ENCODE data around the gene ADCY3. TPM values are rescaled to one million over a fixed set of nuclear protein-coding genes. Genes with fewer than 3 reads are reported as not detected.
"Not testable (repeated sequence)": the region's sequence is repeated elsewhere in the genome, so short reads cannot be mapped to it uniquely, and the experiment has no call there.

Gene ADCY3
- total RNA-seq, 2 experiments from 2014 or later = 55.4 to 55.7 TPM

DNA sequence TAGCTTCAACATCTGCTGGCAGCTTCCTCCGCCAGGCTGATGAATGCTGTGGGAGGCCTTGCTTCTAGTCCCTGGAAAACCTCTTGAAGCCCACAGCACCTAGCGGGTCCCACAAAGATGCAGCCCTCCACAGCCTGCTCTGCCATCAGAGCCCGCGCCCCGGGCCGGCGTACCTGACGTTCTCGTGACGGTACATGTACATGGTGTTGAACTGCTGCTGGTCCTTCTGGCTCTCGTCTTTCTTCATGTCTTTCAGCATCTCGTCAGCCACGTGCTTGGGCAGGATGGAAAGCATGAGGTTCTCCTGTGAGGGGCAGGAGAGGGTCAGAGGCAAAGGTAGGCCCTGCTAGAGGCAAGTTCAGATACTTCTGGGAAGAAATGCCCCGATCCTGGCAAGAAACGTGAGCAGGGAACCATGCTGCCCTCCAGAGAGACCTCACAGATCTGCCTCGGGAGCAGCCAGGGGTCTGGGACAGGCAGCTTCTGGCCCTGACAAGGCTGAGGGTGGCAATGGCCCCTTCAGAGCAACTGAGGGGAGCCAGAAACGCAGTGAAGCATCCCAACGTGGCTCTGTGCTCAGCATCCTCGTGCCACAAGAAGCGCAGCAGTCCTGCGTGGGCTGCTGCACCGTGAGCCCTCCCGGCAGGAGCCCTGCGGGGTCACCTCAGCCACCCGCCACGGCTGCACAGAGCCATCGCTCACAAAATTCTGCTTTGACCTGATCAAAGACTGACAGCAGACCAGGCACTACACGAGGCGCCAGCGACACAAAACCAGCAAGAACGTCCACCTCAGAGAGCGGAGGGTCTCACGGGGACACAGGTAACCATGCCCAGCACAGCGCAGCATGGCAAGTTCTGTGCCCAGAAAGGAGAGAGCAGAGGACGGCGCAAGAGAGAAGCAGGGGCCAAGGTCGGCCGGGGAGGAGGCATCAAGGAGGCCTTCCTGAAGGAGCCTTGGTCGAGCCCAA is 77.7 kb downstream of the ADCY3 start:
- H3K36me3 Mint-ChIP-seq = peaks cover 8% of the 10 kb centered on the region
- H3K4me3 Mint-ChIP-seq = no peak overlapping the region
- no peaks in the 10 kb centered on the region for H3K27me3 Mint-ChIP-seq
- H3K4me1 Mint-ChIP-seq = no peaks in the 10 kb centered on the region
- DNase-seq = no peak
- H3K9me3 Mint-ChIP-seq = no peaks in the 10 kb centered on the region
- no peak overlapping the region for H3K27ac Mint-ChIP-seq

DNA sequence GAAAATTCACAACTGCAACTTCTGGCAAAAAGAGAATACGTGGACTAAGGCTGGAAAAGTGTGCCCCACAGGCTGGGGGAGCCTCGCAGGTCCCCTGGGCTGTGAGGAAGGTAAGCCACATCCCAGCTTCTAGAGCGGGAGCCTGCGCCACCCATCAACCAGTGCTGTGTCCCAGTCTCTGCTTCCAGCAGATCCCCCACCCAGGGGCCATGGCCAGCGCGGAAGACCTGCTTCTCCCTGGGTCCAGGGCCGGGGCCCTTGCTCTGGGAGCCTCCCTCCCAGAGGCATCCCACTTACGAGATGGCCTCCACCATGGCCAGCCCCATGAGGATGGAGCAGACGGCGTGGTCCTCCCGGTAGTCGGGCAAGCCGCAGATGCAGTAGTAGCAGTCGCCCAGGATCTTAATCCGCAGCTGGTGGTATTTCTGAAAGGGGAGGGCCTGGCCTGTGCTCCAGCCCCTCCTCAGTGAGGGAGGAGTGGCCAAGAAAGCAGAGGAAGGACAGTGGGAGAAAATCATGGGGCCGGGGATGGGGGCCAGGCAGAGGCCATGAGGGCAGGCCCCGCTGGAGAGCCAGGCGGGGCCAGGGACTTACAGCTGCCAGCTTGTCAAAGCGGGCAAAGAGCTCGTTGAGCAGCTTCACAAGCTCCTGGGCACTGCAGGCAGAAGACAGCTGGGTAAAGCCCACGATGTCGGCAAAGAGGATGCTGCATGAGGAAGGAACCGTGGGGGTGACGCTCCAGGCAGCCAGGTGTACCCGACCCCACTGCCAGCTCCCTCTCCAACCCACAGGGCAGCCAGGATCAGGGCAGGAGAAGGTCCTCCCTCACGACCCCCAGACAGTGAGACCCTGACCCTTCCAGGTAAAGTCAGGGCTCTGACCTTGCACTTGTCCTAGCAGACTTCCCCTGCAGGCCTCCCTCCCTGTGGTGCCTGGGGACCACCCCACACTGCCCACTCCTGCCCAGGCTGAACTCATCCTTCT is 78.8 kb downstream of the ADCY3 start:
- Mint-ChIP-seq H3K27me3 (no peaks in the 10 kb centered on the region), H3K27ac (no peak overlapping the region), H3K36me3 (peaks cover 5% of the 10 kb centered on the region), H3K4me3 (no peak overlapping the region), H3K9me3 (no peaks in the 10 kb centered on the region), H3K4me1 (no peaks in the 10 kb centered on the region)
- DNase-seq = no peak

DNA sequence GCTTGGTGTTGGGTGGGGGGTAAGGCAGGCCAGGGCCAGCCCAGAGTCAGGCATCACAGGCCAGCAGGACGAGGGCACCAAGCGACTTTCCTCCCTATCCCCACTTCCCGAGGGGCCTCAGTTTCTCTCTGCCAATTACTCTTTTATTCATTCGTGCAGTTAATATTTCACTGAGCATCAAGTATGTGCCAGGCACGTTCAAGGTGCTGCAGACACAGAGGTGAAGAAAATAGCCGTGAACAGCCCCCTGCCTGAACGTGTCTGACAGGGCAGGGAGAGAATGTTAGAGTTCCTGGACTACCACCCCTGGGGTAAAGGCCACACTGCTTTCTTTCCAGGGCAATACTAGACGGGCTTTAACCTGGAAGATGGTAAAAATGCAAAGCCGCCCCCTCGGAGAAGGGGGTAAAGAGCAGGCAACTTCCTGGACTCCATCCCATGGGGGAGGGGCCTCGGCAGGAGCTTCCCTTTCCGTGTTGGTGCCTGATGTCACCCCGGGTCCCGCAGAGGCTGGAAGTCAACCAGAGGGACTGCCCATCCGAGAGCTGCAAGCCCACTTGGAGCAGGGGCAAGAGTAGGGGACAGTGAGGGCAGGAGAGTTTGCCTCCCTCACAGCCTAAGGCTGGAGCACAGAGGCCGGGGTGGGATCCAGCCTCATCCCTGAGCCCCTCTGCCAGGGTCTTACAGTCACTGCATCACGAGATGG is 79.7 kb downstream of the ADCY3 start:
- no peak for DNase-seq
- Mint-ChIP-seq H3K27me3 (no peaks in the 10 kb centered on the region), H3K27ac (no peak overlapping the region)

DNA sequence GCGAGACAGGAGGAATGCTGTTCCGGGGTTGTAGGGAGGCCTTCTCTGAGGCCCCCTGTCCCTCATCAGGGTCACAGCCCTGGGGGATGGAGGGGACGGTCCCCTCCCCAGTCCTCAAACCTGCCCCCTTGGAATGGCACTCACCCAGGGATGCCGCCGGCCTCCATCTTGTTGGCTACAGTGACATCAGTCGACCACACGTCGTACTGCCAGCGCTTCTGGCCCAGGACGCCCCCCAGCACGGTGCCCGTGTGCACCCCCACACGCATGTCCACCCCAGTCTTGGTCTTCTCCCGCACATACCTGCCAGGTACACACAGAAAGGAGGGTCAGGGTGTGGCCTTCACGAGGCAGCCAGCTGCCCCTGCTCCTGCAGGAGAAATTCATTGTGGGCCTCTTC is 80.3 kb downstream of the ADCY3 start:
- Mint-ChIP-seq H3K9me3 (no peaks in the 10 kb centered on the region), H3K4me3 (no peak overlapping the region), H3K27ac (no peak overlapping the region), H3K4me1 (no peaks in the 10 kb centered on the region), H3K27me3 (no peaks in the 10 kb centered on the region), H3K36me3 (peaks cover 7% of the 10 kb centered on the region)
- DNase-seq = no peak

More for the DNA sequence above, 79.7 kb downstream of the ADCY3 start:
- Mint-ChIP-seq H3K4me3 (no peak overlapping the region), H3K4me1 (no peaks in the 10 kb centered on the region), H3K9me3 (no peaks in the 10 kb centered on the region), H3K36me3 (peaks cover 7% of the 10 kb centered on the region)

DNA sequence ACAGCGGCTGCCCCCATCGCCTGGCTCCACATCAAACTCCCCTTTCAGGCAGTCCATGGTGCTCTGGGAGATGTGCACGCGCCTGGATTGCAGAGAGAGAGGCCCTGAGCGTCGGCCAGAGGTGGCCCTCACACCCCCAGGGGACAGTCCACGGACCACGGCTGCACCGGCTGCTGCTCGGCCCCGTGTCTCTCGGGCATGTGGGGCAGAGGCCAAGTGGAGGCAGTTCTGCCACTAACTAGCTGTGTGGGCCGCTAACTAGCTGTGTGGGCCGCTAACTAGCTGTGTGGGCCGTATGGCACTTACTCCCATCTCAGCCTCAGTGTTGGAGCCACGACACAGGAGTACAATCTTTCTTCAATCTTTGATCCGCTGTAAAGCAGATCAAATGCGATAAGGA is 81.5 kb downstream of the ADCY3 start:
- no peak for DNase-seq
- H3K36me3 Mint-ChIP-seq = peaks cover 7% of the 10 kb centered on the region
- H3K9me3 Mint-ChIP-seq = no peaks in the 10 kb centered on the region
- no peak overlapping the region for H3K27ac Mint-ChIP-seq
- no peaks in the 10 kb centered on the region for H3K27me3 Mint-ChIP-seq
- H3K4me3 Mint-ChIP-seq = no peak overlapping the region
- no peaks in the 10 kb centered on the region for H3K4me1 Mint-ChIP-seq

DNA sequence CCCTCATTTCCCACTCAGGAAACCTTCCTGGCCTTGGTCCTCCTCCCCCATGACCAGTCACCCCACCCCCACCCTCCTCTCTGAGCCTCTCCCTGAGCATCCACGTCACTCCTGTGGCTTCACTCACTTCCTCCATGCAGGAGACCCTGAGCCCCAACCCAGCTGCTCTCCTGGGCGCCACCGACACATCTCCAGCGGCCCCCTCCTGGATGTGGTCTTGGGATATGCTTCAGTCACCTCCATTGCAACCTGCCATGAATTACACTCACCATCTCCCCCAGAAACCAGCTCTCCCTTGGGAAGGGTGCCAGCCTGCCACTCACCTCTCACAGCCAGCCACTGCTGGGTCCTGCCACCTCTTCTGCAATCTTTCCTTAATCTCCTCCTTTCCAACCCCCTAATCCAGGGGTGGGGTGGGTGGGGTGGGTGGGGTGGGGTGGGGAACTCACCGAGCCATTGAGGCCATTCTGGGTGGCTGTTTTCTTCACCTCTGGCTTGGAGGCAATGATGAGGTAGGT is 82.0 kb downstream of the ADCY3 start:
- H3K9me3 Mint-ChIP-seq = no peaks in the 10 kb centered on the region
- H3K27ac Mint-ChIP-seq = no peak overlapping the region
- H3K4me3 Mint-ChIP-seq = no peak overlapping the region
- no peaks in the 10 kb centered on the region for H3K27me3 Mint-ChIP-seq
- no peaks in the 10 kb centered on the region for H3K4me1 Mint-ChIP-seq
- H3K36me3 Mint-ChIP-seq = peaks cover 9% of the 10 kb centered on the region
- DNase-seq = no peak

DNA sequence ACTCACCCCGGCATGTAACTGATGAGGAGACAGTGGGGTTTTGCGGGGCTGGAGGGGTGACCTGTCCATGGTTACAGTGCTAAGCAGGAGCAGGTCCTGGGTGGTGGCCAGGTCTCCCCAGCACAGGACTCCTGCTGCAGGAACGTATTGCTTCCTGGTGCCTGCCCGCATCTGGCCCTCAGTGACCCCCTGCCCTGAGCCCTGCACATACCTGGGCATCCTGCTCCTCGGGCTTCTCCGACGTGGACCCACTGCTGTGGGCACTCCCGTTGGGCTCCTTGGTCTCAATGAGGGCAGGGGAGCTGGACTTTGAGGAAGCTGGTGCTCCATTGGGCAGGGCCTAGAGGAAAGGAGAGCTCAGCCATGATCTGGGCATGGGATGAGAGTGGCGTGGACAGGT is 83.3 kb downstream of the ADCY3 start:
- Mint-ChIP-seq H3K9me3 (no peaks in the 10 kb centered on the region), H3K27me3 (no peaks in the 10 kb centered on the region), H3K4me1 (no peaks in the 10 kb centered on the region), H3K27ac (no peak overlapping the region), H3K36me3 (peaks cover 9% of the 10 kb centered on the region), H3K4me3 (no peak overlapping the region)
- no peak for DNase-seq

DNA sequence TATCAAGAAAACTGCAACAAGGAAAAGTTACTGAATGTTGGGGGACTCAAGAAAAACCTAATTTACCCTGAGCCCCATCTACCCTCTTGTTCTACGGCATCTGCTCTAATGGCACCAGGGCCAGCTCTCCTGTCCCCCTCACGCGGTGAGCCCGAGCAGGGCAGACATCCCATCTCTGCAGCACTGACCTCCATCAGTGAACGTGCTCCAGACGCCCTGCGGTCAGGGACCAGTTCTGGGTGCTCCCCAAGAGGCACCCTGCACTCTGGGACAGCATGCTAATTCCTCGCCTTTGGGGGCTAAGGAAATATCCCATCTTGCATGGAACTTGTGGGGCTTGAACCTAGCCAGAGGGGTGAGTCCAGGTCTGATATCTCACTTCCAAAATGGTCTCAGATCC is 83.8 kb downstream of the ADCY3 start:
- no peak overlapping the region for H3K4me3 Mint-ChIP-seq

DNA sequence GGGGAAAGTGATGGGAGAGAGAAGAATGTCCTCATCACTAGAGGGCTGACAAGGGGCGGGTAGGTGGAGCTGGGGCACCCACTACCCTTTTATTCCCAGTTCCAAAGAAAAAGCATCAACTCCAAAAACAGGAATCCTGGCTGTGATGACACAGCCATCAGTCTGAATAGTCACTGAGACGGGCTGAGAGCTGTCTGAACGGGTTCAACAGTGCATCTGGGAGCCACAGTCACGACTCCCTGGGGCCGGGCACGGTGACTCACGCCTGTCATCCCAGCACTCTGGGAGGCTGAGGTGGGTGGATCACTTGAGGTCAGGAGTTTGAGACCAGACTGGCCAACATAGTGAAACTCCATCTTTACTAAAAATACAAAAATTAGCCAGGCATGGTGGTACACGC is 84.6 kb downstream of the ADCY3 start:
- H3K27ac Mint-ChIP-seq, H3K4me3 Mint-ChIP-seq, DNase-seq, H3K9me3 Mint-ChIP-seq, H3K27me3 Mint-ChIP-seq, H3K4me1 Mint-ChIP-seq: not testable (repeated sequence)
- H3K36me3 Mint-ChIP-seq = peaks cover 10% of the 10 kb centered on the region

More for the DNA sequence above, 83.8 kb downstream of the ADCY3 start:
- Mint-ChIP-seq H3K27me3 (no peaks in the 10 kb centered on the region), H3K9me3 (no peaks in the 10 kb centered on the region), H3K36me3 (peaks cover 9% of the 10 kb centered on the region), H3K4me1 (no peaks in the 10 kb centered on the region), H3K27ac (no peak overlapping the region)
- no peak for DNase-seq

DNA sequence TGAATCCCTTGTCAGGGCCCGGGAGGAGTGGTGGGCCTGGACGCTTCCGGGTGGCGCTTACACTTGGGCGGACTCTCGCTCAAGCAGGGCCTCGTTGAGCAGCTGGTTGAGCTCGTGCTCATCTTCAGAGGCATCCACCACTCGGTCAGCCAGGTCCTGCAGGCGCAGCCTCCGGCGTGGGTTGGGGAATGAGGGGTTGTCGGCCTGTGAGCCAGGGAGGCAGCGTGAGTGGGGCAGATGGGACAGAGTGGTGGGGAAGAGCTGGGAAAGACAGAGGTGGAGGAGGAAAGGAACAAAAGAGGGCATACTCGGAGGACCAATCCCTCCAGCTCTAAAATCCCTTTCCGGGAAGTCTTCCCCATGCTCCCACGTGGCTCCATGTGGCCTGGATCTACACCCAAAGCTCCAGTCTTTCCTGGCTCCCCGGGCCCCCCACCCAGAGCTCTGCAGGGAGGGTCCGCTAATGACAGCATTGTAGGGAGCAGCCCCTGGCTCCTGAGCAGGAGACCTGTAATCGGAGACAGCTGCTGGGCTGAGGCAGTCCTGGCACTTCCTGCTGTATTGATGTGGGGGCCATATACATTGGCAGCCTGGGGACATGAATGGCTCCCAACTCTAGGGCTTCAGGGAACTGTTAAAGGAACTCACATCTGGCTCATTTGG is 85.2 kb downstream of the ADCY3 start:
- H3K36me3 Mint-ChIP-seq = peaks cover 13% of the 10 kb centered on the region
- no peak for DNase-seq
- H3K27ac Mint-ChIP-seq = no peak overlapping the region
- H3K27me3 Mint-ChIP-seq = no peaks in the 10 kb centered on the region
- no peak overlapping the region for H3K4me3 Mint-ChIP-seq
- H3K4me1 Mint-ChIP-seq = no peaks in the 10 kb centered on the region
- no peaks in the 10 kb centered on the region for H3K9me3 Mint-ChIP-seq

DNA sequence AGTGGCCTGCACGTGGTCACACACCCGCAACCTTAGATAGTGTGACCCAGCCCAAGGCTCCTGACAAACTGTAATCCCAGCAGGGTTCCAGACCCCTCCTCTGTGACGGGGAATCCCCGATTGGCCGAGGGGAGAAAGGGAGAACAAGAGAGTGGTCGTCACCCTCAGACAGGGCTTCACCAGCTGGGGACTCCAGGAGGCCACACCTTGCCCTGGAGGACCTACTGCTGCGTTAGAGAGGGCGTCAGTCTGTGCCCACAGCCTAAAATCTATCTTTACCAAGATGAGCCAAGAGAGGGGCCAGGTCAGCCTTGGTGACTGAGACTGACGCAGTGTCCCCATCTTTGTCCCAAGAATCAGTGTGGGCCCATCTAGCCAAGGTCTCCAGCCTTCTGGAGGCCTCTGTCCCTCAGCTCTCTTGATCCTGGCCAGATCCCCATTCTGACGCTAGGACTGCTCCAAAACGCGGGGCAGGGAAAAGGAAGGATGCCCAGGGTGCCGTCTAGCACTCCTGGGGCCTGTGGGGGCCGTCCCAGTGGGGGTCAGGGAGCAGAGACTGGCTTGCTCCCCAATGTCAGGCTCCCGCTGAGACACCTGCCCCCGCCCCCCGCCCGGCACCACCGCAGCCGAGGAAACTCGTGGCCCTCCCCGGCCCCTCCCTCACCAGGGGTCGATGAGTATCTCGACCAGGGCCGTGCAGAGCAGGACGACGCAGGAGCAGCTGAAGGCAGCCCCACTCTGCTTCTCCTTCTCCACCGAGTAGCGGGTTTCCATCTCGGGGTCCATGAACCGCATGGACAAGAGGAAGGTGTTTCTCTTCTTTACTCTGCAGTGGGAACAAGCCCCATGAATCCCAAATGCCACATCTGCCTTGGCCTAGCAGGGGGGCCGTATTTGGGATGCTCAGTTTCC is 86.0 kb downstream of the ADCY3 start:
- Mint-ChIP-seq H3K4me3 (no peak overlapping the region), H3K27ac (no peak overlapping the region), H3K4me1 (no peaks in the 10 kb centered on the region), H3K27me3 (no peaks in the 10 kb centered on the region), H3K36me3 (peaks cover 13% of the 10 kb centered on the region), H3K9me3 (no peaks in the 10 kb centered on the region)
- DNase-seq = no peak

DNA sequence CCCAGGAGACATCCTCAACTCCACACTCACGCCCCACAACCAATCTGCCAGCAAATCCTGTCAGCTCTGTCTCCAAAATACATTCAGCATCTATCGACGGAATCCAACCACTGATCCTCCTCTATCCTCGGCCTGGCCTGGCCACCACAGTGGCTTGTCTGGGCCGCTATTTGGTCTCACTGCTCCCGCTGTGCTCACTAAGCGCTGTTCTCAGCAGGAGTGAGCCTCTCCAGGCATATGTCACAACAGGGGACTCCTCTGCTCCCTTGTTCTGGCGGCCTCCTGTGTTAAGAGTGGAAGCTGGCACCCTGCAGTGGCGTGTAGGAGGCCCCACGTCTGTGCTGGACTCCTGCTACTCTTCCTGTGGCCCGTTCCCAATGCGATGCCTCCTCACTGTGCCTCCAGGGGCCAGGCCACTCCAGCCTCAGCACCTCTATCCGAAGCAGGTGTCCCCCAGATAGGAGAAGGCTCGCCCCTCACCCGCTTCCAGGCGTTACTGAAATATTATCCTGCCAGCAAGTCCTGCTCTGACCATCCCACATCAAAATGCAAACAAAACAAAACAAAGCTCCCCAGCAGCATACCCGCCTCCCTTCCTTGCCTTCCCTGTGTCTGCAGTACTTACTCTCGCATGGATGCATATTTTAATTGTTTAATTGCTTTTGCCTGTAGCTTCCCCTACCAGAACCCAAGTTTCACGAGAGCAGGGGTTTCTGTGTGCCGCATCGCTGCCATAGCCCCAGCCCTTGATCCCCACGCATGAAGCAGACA is 86.9 kb downstream of the ADCY3 start:
- H3K36me3 Mint-ChIP-seq = peaks cover 13% of the 10 kb centered on the region
- no peak for DNase-seq
- no peaks in the 10 kb centered on the region for H3K9me3 Mint-ChIP-seq
- no peaks in the 10 kb centered on the region for H3K27me3 Mint-ChIP-seq
- H3K4me1 Mint-ChIP-seq = no peaks in the 10 kb centered on the region
- H3K27ac Mint-ChIP-seq = no peak overlapping the region
- no peak overlapping the region for H3K4me3 Mint-ChIP-seq

DNA sequence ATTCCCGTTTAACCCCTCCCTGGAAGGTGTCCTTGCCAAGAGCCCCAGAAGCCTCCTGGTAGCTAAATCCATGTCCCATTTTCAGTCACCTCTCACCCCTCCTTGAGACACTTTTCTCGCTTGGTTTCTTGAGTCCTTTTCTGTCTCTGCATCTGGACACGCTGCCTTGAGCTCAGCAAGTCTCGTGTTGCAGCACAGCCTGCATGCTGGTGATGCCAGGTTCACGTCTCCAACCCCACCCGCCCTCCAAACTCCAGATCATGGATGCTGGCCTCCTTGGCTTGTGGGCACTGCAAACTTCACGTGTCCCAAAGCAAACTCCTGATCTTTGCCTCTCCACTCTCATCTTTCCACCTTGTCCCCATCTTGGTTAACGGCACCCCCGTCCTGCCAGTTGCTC is 87.5 kb downstream of the ADCY3 start:
- Mint-ChIP-seq H3K4me1 (peaks cover 2% of the 10 kb centered on the region), H3K36me3 (peaks cover 15% of the 10 kb centered on the region), H3K27ac (no peak overlapping the region), H3K4me3 (no peak overlapping the region), H3K27me3 (no peaks in the 10 kb centered on the region), H3K9me3 (no peaks in the 10 kb centered on the region)
- DNase-seq = no peak

All from activated naive CD8-positive, alpha-beta T cell treated with anti-CD3 and anti-CD28 coated beads for 36 hours (primary cell).